C4-2B (cell line): ENCODE data around the gene TSGA10IP.

ENCODE experiments used
- CTCF ChIP-seq: fragments of 450-650 bp; conservative IDR thresholded peaks from 2 replicates; pipeline ENCODE4 v1.5.1; 2017; ENCODE audit warnings: mild to moderate bottlenecking
- ZFX ChIP-seq: fragments of 450-650 bp; IDR thresholded peaks from 2 replicates; pipeline ENCODE4 v1.6.1; 2017

- TF ChIP-seq CTCF (no peak), ZFX (no peak)
These were observed 1.4 kb downstream of the TSGA10IP start for GRCh38 chr11:65946655-65947054.
